ENCODE data around the gene NOX3.

- TF ChIP-seq CTCF (IDR thresholded peaks at IDR 0.05) (no peak), EZH2 (IDR thresholded peaks at IDR 0.05; ENCODE audit: borderline replicate concordance, insufficient read depth, low read depth, low read length, poor library complexity, severe bottlenecking) (no peak)
Observed at GRCh38 chr6:155472886-155473285, 17.2 kb upstream of the NOX3 start.

Measured in B cell (primary cell).